H1 (cell line): ENCODE measurements around the gene COL6A2. TPM values are rescaled to one million over a fixed set of nuclear protein-coding genes. Genes with fewer than 3 reads are reported as not detected.

ENCODE experiments used
- SAP30 ChIP-seq: fragments of 300-600 bp; sonication (generic); IDR thresholded peaks from 2 replicates; pipeline ENCODE4 v1.7.1; 2012; ENCODE audit warnings: low read length, moderate library complexity, mild to moderate bottlenecking, inconsistent platforms; ENCODE audit not compliant: insufficient read depth, insufficient replicate concordance
- SIRT6 ChIP-seq: IDR thresholded peaks from one replicate; pipeline ENCODE4 v1.7.1; 2012; ENCODE audit warnings: low read length, inconsistent platforms
- polyA plus RNA-seq, 7 experiments: library from polyadenylated mRNA; depleted of rRNA in 3 of 7; stranded (reverse) in 5 of 7; unstranded in 2 of 7; fragments of >200 nt in 5 of 7; fragments of 200-250 nt in 2 of 7; gene quantifications; 1 replicate in 5 of 7; 2 replicates in 1 of 7; 4 replicates in 1 of 7; pipeline versions ENCODE4 v1.2.1 to v1.2.3, GENCODE V29; 2011 to 2013; ENCODE audit warnings: missing spikeins in 2 of 7, mixed read lengths in 2 of 7
- total RNA-seq: library from RNA; stranded (reverse); fragmentation: NEBNext Ultra II Directional; extraction: Animal tissue kit (Norgen Biotek cat#: 25700); gene quantifications from 2 replicates; pipeline ENCODE4 v1.2.1, GENCODE V29; 2021

Gene COL6A2
- total and polyA plus RNA-seq, 2 of the 8 experiments (the other 6 are each of a cell fraction or from before 2014, with no cell fraction given) = 60.1 to 62.7 TPM

- TF ChIP-seq SAP30 (no peak), SIRT6 (no peak)
- TF ChIP-seq, all 59 proteins: peak for 0
These were observed 60.9 kb downstream of the COL6A2 start (continued) for GRCh38 chr21:46158666-46159300.
